Neural cell (in vitro differentiated cells): ENCODE results near the gene SLC25A25.

ENCODE experiments used
- EP300 ChIP-seq: fragments of 450-650 bp; conservative IDR thresholded peaks from 2 replicates; pipeline ENCODE4 v1.6.1; 2014; ENCODE audit warnings: antibody characterized with exemption, mild to moderate bottlenecking, moderate library complexity; ENCODE audit not compliant: poor library complexity, severe bottlenecking
- EZH2 ChIP-seq: fragments of 200-600, 300-800 bp; shearing (Covaris generic), sonication (generic); IDR thresholded peaks from 2 replicates; pipeline ENCODE4 v1.6.1; 2014; ENCODE audit warnings: antibody characterized with exemption, low read length, borderline replicate concordance, mild to moderate bottlenecking; ENCODE audit not compliant: insufficient read depth, poor library complexity, severe bottlenecking
- MXI1 ChIP-seq: fragments of 450-650 bp; conservative IDR thresholded peaks from 2 replicates; pipeline ENCODE4 v1.6.1; 2014; ENCODE audit warnings: antibody characterized with exemption, mild to moderate bottlenecking; ENCODE audit not compliant: poor library complexity, severe bottlenecking
- POLR2AphosphoS5 ChIP-seq: IDR thresholded peaks from 2 replicates; pipeline ENCODE4 v1.6.1; 2012
- RAD21 ChIP-seq: fragments of 450-650 bp; conservative IDR thresholded peaks from 2 replicates; pipeline ENCODE4 v1.6.1; 2014; ENCODE audit warnings: antibody characterized with exemption, mild to moderate bottlenecking, moderate library complexity
- SMC3 ChIP-seq: fragments of 450-650 bp; conservative IDR thresholded peaks from 2 replicates; pipeline ENCODE4 v1.6.1; 2014; ENCODE audit warnings: antibody characterized with exemption, mild to moderate bottlenecking, moderate library complexity; ENCODE audit not compliant: poor library complexity
- TAF1 ChIP-seq: IDR thresholded peaks from 2 replicates; pipeline ENCODE4 v1.6.1; 2012; ENCODE audit warnings: low read depth
- TF ChIP-seq, protein P1 (sequence below): fragments of 450-650 bp; IDR thresholded peaks from 2 replicates; pipeline ENCODE4 v1.5.1; 2014; ENCODE audit warnings: antibody characterized with exemption, mild to moderate bottlenecking, moderate library complexity; ENCODE audit not compliant: poor library complexity, severe bottlenecking
- TF ChIP-seq, protein P2 (sequence below): IDR thresholded peaks from 2 replicates; pipeline ENCODE4 v1.6.1; 2012; ENCODE audit warnings: borderline replicate concordance

DNA sequence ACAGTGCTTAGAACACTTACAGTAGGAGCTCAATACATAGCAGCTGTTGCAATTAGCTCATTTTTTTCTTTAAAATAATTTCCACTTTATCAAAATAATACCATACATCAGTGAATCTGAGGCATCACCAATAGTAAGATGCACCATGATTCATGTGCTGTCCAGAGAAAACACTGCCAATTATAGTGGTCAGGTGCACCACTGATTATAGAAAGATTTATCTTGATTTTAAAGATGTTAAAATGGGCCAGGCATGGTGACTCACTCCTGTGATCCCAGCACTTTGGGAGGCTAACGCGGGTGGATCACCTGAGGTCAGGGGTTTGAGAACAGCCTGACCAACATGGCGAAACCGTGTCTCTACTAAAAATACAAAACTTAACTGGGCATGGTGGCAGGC is 40.3 kb upstream of the SLC25A25 start:
- TF ChIP-seq, protein P1, sequence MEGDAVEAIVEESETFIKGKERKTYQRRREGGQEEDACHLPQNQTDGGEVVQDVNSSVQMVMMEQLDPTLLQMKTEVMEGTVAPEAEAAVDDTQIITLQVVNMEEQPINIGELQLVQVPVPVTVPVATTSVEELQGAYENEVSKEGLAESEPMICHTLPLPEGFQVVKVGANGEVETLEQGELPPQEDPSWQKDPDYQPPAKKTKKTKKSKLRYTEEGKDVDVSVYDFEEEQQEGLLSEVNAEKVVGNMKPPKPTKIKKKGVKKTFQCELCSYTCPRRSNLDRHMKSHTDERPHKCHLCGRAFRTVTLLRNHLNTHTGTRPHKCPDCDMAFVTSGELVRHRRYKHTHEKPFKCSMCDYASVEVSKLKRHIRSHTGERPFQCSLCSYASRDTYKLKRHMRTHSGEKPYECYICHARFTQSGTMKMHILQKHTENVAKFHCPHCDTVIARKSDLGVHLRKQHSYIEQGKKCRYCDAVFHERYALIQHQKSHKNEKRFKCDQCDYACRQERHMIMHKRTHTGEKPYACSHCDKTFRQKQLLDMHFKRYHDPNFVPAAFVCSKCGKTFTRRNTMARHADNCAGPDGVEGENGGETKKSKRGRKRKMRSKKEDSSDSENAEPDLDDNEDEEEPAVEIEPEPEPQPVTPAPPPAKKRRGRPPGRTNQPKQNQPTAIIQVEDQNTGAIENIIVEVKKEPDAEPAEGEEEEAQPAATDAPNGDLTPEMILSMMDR: no peak
- TF ChIP-seq TAF1: no peak
- no peak for TF ChIP-seq POLR2AphosphoS5
- no peak for TF ChIP-seq EP300
- TF ChIP-seq MXI1: no peak
- no peak for TF ChIP-seq RAD21
- no peak for TF ChIP-seq SMC3
- TF ChIP-seq, protein P2, sequence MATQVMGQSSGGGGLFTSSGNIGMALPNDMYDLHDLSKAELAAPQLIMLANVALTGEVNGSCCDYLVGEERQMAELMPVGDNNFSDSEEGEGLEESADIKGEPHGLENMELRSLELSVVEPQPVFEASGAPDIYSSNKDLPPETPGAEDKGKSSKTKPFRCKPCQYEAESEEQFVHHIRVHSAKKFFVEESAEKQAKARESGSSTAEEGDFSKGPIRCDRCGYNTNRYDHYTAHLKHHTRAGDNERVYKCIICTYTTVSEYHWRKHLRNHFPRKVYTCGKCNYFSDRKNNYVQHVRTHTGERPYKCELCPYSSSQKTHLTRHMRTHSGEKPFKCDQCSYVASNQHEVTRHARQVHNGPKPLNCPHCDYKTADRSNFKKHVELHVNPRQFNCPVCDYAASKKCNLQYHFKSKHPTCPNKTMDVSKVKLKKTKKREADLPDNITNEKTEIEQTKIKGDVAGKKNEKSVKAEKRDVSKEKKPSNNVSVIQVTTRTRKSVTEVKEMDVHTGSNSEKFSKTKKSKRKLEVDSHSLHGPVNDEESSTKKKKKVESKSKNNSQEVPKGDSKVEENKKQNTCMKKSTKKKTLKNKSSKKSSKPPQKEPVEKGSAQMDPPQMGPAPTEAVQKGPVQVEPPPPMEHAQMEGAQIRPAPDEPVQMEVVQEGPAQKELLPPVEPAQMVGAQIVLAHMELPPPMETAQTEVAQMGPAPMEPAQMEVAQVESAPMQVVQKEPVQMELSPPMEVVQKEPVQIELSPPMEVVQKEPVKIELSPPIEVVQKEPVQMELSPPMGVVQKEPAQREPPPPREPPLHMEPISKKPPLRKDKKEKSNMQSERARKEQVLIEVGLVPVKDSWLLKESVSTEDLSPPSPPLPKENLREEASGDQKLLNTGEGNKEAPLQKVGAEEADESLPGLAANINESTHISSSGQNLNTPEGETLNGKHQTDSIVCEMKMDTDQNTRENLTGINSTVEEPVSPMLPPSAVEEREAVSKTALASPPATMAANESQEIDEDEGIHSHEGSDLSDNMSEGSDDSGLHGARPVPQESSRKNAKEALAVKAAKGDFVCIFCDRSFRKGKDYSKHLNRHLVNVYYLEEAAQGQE: no peak
- TF ChIP-seq EZH2: no peak
